ENCODE measurements around the gene TM9SF4.
"Not testable (repeated sequence)": the region's sequence is repeated elsewhere in the genome, so short reads cannot be mapped to it uniquely, and the experiment has no call there.

The TM9SF4 gene

DNA sequence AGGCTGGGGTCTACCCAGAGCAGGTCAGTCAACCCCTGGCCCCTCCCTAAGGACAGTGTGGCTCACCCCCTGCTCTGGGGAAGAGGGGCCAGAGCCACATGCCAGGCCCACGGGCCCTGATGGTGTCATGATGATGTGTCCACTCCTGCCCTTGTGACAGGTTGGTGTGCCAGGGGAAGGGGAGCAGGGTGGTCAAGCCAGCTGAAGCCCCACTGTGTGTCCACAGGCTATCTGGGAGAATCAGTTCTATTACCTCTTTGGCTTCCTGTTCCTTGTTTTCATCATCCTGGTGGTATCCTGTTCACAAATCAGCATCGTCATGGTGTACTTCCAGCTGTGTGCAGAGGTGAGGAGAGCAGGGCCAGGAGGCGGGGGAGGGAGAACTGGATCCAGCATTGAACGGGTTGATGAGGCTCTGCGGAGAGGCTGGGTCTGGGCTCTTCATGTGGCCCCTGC lies 50.3 kb downstream of the TM9SF4 start:
- FAIRE-seq: no peak

DNA sequence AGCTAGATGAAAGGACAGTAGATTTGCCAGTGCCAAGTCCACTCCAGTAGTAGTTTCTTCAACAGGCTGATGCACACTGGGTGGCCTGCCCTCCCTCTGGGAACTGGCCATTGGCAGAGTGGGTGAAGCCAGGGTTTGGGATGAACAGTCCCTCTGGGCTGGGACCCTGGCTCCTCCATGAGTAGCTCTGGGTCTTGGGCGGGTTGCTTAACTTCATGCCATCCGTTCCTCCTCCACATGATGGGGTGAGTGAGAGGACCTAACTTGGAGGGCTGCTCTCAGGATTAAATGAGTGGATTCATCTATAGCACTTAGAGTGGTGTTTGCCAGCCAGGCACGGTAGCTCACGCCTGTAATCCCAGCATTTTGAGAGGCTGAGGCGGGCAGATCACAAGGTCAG lies 50.8 kb downstream of the TM9SF4 start:
- FAIRE-seq: no peak

DNA sequence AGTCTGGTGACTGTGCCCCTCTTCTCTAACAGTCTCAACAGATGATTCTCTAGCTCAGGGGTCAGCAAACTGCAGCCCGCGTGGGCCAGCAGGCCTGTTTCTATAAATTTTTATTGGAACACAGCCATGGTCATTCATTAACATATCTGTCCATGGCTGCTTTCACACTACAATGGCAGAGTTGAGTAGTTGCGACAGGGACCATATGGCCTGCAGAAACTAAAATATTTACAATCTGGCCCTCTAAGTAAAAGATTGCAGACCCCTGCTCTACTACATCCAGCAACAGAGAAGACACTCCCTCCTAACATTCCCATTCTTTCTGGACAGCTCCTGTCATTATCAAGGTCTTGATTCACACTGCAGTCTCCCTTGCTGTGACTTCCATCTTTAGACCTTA lies 52.8 kb downstream of the TM9SF4 start:
- no peak for FAIRE-seq

DNA sequence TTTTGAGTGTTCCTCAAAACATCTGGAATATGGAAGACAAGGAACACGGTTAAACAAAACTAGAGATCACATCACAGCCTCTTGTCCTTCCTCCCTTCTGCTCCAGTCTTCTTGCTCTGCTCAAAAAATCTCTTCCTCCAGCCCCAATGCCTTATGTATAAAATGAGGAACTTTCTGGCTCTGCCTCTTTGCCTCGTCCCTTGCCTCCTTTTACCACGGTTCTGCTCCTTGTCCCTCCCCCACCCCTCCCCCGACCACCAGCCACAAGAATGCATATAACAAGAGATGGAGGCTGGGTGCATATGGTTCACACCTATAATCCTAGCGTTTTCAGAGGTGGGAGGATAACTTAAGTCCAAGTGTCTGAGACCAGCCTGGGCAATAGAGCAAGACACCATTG lies 54.4 kb downstream of the TM9SF4 start:
- FAIRE-seq: no peak

GRCh38 chr20:32164984-32165735 lies 55.6 kb downstream of the TM9SF4 start:
- no peak for FAIRE-seq

- FAIRE-seq: no peak
Measured at GRCh38 chr20:32165836-32166545, 56.5 kb downstream of the TM9SF4 start.

DNA sequence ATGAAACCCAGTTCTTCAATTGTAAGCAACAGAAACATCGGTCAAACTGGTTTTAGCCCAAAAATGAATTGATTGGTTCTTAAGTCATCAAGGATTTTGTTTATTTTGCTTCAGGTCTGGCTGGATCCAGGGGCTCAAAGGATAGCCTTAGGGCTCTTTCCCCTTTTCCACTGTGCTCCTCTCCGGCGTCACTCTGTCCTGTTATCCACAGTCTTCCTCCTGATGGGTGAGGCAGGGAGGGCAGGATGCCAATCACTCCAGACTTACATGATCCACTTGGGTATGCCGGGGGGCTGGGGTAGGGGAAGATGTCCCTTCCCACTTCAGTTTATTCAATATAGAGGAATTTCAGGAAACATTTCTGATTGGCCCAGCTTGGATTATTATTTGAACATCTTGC lies 58.0 kb downstream of the TM9SF4 start:
- no peak for FAIRE-seq

DNA sequence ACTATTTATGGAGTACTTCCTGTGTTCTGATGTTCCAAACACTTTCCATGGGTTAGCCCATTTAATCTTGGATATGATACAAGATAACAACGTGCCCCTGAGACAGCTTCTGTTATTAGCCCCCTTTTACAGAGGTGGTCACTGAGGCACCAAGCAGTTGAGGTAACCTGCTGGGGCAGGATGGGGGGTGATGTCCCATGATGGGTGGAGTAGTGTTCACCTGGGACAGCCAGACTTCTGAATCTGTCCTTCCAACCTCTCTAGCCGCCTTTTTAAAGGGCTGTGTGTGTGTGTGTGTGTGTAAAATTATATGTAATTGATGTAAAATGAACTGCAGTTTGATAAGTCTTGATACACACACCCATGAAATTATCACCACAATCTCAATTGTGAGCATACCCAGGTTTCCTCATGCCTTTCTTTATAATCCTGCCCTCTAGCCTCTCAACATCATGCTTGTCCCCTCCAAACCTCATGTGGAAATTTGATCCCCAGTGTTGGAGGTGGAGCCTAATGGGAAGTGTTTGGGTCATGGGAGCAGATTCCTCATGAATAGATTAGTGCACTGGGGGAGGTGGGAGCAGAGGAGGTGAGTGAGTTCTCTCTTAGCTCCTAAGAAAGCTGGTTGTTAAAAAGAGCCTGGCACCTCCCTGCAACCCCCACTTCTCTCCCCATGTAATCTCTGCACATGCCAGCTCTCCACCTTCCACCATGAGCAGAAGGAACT lies 58.8 kb downstream of the TM9SF4 start:
- FAIRE-seq: no peak

DNA sequence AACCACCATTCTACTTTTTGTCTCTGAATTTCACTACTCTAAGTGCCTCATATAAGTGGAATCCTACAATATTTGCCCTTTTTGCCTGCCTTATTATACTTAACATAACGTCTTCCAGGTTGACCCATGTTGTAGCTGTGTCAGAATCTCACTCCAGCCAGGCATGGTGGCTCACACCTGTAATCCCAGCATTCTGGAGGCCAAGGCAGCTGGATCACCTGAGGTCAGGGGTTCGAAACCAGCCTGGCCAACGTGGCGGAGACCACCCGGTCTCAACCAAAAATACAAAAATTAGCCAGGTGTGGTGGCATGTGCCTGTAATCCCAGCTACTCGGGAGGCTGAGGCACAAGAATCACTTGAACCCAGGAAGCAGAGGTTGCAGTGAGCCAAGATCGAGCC lies 68.2 kb downstream of the TM9SF4 start:
- FAIRE-seq: not testable (repeated sequence)

DNA sequence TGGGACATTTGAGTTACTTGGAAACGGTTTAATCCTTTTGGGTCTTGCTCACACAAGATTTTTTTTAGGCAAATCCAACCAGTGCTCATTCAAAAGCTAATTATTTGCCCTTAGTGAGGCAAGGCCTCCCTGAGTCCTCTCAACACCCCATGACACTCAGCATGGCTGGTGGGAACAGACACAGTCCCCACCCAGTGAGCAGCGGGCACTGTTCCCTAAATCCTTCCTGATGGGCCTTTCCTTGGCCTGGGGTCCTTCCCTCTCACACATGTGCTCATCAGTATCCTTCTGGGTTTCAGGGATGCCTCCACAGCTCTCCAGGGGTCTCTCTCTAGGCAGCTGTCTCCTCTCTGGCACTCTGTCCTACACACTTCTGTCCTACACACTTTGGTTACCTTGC lies 70.0 kb downstream of the TM9SF4 start:
- no peak for FAIRE-seq

DNA sequence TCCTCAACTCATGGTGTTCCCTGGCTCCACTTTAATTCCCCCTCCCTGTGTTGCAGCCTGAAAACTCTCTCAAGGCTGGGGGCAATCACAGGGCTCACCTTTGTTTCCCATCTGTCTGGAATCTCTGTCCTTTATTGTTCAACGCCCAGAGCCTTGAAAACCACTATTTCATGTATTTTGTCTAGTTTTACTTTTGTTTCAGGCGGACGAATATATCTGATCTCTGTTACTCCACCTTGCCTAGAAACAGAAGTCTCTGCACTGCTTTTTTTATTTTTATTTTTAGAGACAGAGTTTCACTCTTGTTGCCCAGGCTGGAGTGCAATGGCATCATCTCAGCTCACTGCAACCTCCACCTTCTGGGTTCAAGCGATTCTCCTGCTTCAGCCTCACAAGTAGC lies 70.4 kb downstream of the TM9SF4 start:
- no peak for FAIRE-seq

DNA sequence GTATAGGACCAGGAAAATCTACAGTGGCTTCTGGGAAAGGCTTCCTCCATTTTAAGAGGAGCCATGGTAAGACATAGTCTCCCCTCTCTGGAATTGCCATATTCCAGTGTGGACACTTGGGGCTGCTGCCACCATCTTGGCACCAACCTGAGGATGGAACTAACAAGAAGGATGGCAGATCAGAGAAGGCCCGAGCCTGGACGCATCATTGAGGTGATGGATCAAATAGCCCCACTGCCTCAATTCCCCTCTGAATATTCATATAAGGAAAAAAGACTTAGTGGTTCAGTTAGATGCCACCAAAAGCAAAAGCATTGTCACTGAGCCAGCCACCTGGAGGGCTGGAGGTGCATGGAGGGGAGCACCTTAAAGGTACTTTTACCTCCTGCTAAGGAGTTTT lies 72.1 kb downstream of the TM9SF4 start:
- no peak for FAIRE-seq

GRCh38 chr20:32183947-32184635 lies 74.6 kb downstream of the TM9SF4 start:
- FAIRE-seq: no peak

- FAIRE-seq: no peak
Measured at GRCh38 chr20:32184961-32185603, 75.6 kb downstream of the TM9SF4 start.

- no peak for FAIRE-seq
Measured at GRCh38 chr20:32186506-32186905, 77.0 kb downstream of the TM9SF4 start.

GRCh38 chr20:32188376-32189122 lies 79.0 kb downstream of the TM9SF4 start:
- no peak for FAIRE-seq

- FAIRE-seq: no peak
Measured at GRCh38 chr20:32189123-32189410, 79.6 kb downstream of the TM9SF4 start.

DNA sequence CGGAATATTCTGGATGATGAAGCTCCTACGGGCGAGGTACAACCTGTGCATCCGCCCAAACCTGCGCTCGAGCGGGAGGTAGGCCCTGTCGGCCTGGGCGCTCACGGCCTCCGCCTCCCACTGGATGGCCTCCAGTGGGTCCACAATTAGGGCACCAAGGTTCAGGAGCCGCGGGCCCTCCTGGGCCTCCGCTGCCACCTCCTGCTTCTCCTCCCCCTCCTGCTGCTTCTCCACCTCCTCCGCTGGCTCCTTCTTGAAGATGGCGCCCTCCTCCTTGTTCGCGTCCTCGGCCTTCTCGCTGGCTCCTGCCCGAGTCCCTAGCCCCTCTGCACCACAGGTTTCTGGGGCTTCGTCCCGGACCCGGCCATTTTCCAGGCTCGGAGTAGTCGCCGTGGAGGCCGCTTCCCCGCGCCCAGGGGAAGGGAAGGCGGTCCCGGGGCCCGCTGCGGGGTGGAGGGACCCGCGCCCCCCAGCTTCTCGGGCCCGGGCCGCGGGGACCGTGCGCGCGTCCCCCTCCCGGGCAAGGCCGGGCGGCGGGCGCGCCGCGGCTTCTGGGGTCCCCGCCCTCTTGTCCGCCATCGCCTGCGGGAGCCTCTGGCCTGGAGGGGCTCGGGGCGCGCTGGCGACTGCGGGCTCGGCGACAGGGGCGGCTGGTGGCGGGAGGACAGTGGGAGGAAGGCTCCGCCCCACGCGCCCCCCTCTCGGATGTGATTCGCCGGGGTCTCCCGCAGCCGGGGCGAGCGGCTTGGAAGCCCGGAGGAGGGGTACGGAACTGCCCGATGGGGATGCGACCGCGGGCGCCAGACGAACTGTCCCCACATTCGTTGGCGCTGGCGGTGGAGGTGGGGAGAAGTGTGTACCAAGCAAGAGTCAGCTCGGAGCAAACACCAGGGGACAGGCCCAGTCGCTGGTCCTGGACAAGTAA lies 80.4 kb downstream of the TM9SF4 start:
- FAIRE-seq: no peak

DNA sequence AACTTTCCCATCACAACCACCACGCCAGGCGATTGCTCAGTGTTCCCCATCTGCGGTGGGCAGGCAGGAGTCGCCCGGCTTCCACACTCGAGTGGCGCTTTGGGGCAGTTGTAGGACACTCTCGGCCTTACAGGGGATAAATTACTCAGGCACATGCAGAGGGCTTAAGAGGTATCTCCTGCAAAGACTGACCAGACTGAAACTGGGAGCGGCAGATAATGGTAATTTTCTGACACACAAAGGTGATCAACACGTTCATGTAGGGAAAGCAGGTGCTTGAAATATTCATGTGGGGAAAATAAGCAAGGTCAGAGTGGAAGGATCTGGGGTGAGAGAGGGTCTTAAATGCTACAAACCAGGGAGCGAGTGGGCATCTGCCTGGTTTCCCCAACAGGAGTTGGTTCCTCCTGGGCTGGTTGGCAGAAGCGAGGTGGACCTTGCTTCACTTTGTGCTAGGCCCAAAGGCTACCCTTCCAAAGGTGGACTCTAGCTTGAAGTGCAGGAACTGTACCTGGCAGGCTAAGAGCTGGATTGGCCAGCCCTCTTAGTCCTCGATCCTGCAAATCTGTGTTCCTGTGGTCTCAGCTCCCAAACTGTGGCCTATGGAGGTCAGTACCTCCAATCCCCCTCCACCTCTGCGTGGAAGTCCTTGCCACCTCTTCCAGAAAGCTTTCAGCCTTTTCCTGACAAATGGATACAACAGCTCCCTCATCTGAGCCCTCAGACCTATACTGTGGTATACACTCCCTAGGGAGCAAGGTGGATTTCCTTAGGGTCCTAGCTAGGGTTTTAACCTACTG lies 81.3 kb downstream of the TM9SF4 start:
- no peak for FAIRE-seq

DNA sequence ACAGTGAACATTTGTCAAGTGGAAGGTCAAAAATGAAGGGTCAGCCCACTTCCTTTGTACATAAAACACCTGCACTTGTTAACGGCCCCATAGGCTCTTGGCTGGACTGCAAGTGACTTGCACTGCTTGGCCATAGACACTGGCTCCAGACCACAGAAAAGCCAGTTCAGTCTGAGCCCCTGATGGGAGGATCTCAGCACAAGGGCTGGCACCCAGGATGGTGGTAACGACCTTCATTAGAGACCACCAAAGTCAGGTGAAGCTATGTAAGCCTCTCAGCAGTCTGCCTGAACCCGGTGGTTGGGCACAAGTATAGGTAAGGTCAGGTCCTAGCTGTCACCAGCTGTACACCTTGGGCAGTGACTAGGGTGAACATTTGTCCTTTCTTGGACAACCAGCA lies 81.9 kb downstream of the TM9SF4 start:
- FAIRE-seq: no peak
